ENCODE measurements around the gene SATB2.

SATB2 gene

DNA sequence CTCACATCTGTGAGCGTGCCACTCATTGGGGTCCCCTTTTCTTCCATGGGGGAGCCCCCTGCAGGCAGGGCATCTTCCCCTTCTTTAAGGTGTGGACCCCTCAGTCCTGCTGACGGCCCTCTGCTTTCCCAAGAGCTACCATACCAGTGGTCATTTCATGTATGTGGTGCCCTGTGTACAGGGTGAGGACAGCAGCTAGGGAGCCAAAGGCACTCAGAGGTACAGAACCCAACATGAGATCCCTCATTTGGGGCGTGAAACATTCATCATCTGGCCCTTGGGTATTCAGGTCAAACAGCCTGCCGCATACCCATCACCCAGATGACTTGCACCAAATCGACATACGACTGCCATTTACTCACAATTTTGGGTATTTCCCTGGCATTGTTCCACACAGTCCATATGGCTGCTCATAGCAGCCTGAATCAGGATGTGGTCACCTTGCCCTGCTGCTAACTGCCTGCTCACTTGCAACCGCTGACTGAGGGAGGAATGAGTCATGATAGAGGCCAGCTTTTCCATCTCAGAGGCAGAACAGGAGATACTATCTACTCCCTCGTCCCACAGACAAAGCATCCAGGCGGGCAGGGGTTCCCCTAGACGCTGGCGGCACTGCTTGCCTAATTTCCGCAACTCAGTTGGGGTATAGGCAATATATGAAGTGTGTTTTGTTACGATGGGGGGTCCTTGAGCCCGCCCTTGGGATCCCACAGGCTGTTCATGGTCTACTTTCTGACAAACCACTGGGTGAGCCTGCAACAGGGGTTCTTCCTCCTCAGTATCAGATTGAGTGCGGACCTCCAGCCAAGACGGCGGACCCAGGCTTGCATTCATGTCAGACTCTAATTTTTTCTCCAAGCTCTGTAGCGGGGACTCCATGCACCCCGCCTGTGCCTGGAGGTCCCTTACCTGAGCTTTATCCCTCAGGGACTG lies 228.6 kb downstream of the SATB2 start:
- DNase-seq = peak; percentile 89

- DNase-seq = no peak
These were observed 233.9 kb downstream of the SATB2 start for GRCh38 chr2:199223791-199224190.

GRCh38 chr2:199220920-199221319 lies 236.8 kb downstream of the SATB2 start:
- no peak for DNase-seq

DNA sequence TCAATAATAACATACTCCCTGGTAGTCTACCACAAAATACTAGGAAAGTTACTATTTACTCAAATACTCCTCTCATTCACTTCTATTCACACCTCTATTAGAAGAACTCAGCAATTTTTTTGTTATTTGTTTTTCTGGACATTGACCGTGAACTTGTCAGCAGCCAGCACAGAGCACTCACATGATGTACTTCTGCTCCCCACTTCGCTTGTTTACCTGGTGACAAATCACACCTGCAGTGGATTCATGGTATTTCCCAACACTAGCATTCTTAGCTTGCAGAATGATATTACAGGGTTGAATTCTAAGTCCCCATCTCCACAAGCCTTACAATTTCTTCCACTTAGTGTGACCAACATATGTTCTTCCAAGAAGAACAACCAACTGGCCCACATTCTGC lies 238.2 kb downstream of the SATB2 start:
- DNase-seq = no peak
